HepG2 (cell line): ENCODE measurements around the gene NPB. TPM values are rescaled to one million over a fixed set of nuclear protein-coding genes. Genes with fewer than 3 reads are reported as not detected.
A peak's percentile ranks its signal among the peaks of the same experiment; 100 is the strongest.

Experiments used
- AKNA ChIP-seq: sonication (generic); formaldehyde crosslinking; IDR thresholded peaks from 2 replicates; pipeline ENCODE4 v1.4.0; 2020; ENCODE audit warnings: missing genetic modification reagents, borderline replicate concordance
- ATF7-NPFF ChIP-seq: sonication (generic); formaldehyde crosslinking; IDR thresholded peaks from 2 replicates; pipeline ENCODE4 v1.8.1; 2023; ENCODE audit warnings: mild to moderate bottlenecking, low read depth, missing genetic modification reagents, moderate library complexity
- BHLHE40 ChIP-seq: IDR thresholded peaks from 2 replicates; pipeline ENCODE4 v1.6.1; 2011; ENCODE audit warnings: low read length, improper control_type of control experiment
- KDM2A ChIP-seq: sonication (generic); formaldehyde crosslinking; IDR thresholded peaks from 2 replicates; pipeline ENCODE4 v1.4.0; 2020; ENCODE audit warnings: low read depth, missing genetic modification reagents, borderline replicate concordance
- MLXIP ChIP-seq: sonication (generic); formaldehyde crosslinking; IDR thresholded peaks from 2 replicates; pipeline ENCODE4 v1.9.0; 2021; ENCODE audit warnings: missing genetic modification reagents, borderline replicate concordance
- NR2F1 ChIP-seq, 2 experiments: fragments of 450-650 bp in 1 of 2; formaldehyde crosslinking in 1 of 2; IDR thresholded peaks; 2 replicates each; pipeline versions ENCODE4 v1.5.0 to v1.6.1; 2016 to 2020; ENCODE audit warnings: mild to moderate bottlenecking in 1 of 2, missing compliant biosample characterization in 1 of 2, missing genetic modification reagents in 1 of 2, moderate library complexity in 1 of 2
- PATZ1 ChIP-seq: sonication (generic); formaldehyde crosslinking; IDR thresholded peaks from 2 replicates; pipeline ENCODE4 v1.4.0; 2020; ENCODE audit warnings: missing genetic modification reagents
- STAG1 ChIP-seq: sonication (generic); formaldehyde crosslinking; IDR thresholded peaks from 2 replicates; pipeline ENCODE4 v1.4.0; 2020; ENCODE audit warnings: missing genetic modification reagents
- TBX2 ChIP-seq: sonication (generic); formaldehyde crosslinking; IDR thresholded peaks from 2 replicates; pipeline ENCODE4 v1.5.0; 2020; ENCODE audit warnings: missing genetic modification reagents, mild to moderate bottlenecking, borderline replicate concordance
- TRIM24 ChIP-seq: sonication (generic); formaldehyde crosslinking; IDR thresholded peaks from 2 replicates; pipeline ENCODE4 v1.8.0; 2022; ENCODE audit warnings: mild to moderate bottlenecking, missing genetic modification reagents
- ZBTB3 ChIP-seq: sonication (generic); formaldehyde crosslinking; IDR thresholded peaks from 2 replicates; pipeline ENCODE4 v1.4.0; 2020; ENCODE audit warnings: low read depth, mild to moderate bottlenecking, moderate library complexity, missing genetic modification reagents, borderline replicate concordance
- ZFP90 ChIP-seq: sonication (generic); formaldehyde crosslinking; IDR thresholded peaks from 2 replicates; pipeline ENCODE4 v1.8.0; 2022; ENCODE audit warnings: missing genetic modification reagents, mild to moderate bottlenecking, inconsistent platforms, borderline replicate concordance
- ZNF180 ChIP-seq: sonication (generic); formaldehyde crosslinking; IDR thresholded peaks from 2 replicates; pipeline ENCODE4 v1.4.0; 2020; ENCODE audit warnings: low read depth, missing genetic modification reagents, borderline replicate concordance
- ZNF776 ChIP-seq: sonication (generic); formaldehyde crosslinking; IDR thresholded peaks from 2 replicates; pipeline ENCODE4 v1.4.0; 2020; ENCODE audit warnings: mild to moderate bottlenecking, missing genetic modification reagents
- ZXDC ChIP-seq: sonication (generic); formaldehyde crosslinking; IDR thresholded peaks from 2 replicates; pipeline ENCODE4 v1.5.0; 2020; ENCODE audit warnings: mild to moderate bottlenecking, missing genetic modification reagents
- polyA plus RNA-seq, 8 experiments: library from polyadenylated mRNA; depleted of rRNA in 3 of 8; stranded (reverse) in 7 of 8; unstranded in 1 of 8; fragments of >200 nt; fragmentation: Illumina TruSeq in 4 of 8; extraction: Trizol in 4 of 8; gene quantifications; 2 replicates each; pipeline versions ENCODE4 v1.2.1 to v1.2.3, GENCODE V29; 2011 to 2016; ENCODE audit warnings: low read depth in 4 of 8, missing spikeins in 1 of 8, mixed read lengths in 1 of 8; ENCODE audit not compliant: insufficient read depth in 1 of 8
- total RNA-seq, 5 experiments: library from RNA; depleted of rRNA; stranded (reverse); fragments of >200 nt; fragmentation: Illumina TruSeq; extraction: Trizol; gene quantifications; 2 replicates each; pipeline ENCODE4 v1.2.3, GENCODE V29; 2016; ENCODE audit warnings: low read depth in 1 of 5

The NPB gene
- total and polyA plus RNA-seq, 2 of the 13 experiments (the other 11 are each of a cell fraction or from before 2014, with no cell fraction given): 0.11 to 0.93 TPM

- TF ChIP-seq NR2F1 (CRISPR knock-in tag; IDR thresholded peaks at IDR 0.05) (no peak), PATZ1 (no peak), ATF7-NPFF (CRISPR knock-in tag) (peak; percentile 39; the same call in 1 of the 2 replicates), AKNA (CRISPR knock-in tag) (no peak), ZBTB3 (CRISPR knock-in tag) (no peak), KDM2A (CRISPR knock-in tag) (no peak; the same call in 1 of the 2 replicates), ZNF180 (CRISPR knock-in tag) (no peak), ZNF776 (no peak; the same call in 1 of the 2 replicates), STAG1 (no peak), ZXDC (peak; percentile 82; the same call in 1 of the 2 replicates), BHLHE40 (peak; percentile 32; the same call in 1 of the 2 replicates), ZFP90 (CRISPR knock-in tag) (peak; percentile 7; the same call in 1 of the 2 replicates), TRIM24 (CRISPR knock-in tag) (no peak), MLXIP (CRISPR knock-in tag) (no peak), TBX2 (CRISPR knock-in tag) (peak; percentile 4; the same call in 1 of the 2 replicates)
Measured at GRCh38 chr17:81865733-81866439, 36.2 kb upstream of the NPB start (continued).
